GM21825 (cell line): ENCODE data around the gene SPRN.
"Not testable (repeated sequence)": the region's sequence is repeated elsewhere in the genome, so short reads cannot be mapped to it uniquely, and the experiment has no call there.

Source experiments
- ATAC-seq: cut with Tn5 transposase; IDR thresholded peaks from one replicate; pipeline ENCODE4 v1.9.1; 2021; ENCODE audit warnings: mild to moderate bottlenecking, moderate library complexity; ENCODE audit not compliant: unreplicated experiment

The SPRN gene

GRCh38 chr10:133424601-133425000 is at the start of gene SPRN:
Gene SPRN, minus strand, starts transcription at chr10:133424625. Its CDS starts 944 bp downstream, at chr10:133423681.
- not testable (repeated sequence) for ATAC-seq

- ATAC-seq = no peak
These were observed 49.6 kb upstream of the SPRN start for GRCh38 chr10:133474027-133474426.

- ATAC-seq = no peak
These were observed 48.8 kb upstream of the SPRN start for GRCh38 chr10:133473270-133473669.

- ATAC-seq = no peak
These were observed 47.1 kb upstream of the SPRN start for GRCh38 chr10:133471300-133472109.

DNA sequence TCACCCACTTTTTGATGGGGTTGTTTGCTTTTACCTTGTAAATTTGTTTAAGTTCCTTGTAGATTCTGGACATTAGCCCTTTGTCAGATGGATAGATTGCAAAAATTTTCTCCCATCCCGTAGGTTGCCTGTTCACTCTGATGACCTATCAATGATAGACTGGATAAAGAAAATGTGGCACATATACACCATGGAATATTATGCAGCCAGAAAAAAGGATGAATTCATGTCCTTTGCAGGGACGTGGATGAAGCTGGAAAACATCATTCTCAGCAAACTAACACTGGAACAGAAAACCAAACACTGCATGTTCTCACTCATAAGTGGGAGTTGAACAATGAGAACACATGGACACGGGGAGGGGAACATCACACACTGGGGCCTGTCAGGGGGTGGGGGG is 44.8 kb upstream of the SPRN start:
- ATAC-seq = not testable (repeated sequence)

- ATAC-seq = no peak
These were observed 43.0 kb upstream of the SPRN start for GRCh38 chr10:133467286-133467911.

DNA sequence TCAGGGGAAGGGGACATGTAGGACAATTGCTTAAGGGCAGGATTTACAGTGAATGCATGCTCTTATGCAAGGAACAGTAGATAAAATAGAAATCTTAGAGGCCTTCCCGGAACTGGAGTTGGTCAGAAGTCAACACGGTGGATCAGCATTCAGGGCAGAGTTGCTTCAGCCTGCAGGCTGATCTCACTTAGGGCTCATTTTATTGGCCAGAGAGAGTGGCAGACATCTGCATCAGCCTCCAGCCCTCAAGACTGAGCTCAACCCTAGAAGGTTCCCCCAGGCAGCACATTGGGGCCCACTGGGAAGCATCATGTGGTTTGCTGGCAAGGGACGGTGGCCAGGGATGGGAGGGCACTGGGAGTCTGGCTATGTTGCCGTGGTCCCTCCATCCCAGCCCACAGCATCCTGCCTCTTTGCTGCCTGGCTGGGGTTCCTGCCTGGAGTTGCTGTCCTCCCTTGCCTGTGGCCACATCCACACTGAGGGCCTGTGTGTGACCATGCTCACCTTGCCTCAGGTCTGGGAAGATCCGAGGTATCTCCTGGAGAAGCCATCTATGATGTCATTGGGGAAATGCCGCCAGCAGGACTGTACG is 42.4 kb upstream of the SPRN start:
- no peak for ATAC-seq

DNA sequence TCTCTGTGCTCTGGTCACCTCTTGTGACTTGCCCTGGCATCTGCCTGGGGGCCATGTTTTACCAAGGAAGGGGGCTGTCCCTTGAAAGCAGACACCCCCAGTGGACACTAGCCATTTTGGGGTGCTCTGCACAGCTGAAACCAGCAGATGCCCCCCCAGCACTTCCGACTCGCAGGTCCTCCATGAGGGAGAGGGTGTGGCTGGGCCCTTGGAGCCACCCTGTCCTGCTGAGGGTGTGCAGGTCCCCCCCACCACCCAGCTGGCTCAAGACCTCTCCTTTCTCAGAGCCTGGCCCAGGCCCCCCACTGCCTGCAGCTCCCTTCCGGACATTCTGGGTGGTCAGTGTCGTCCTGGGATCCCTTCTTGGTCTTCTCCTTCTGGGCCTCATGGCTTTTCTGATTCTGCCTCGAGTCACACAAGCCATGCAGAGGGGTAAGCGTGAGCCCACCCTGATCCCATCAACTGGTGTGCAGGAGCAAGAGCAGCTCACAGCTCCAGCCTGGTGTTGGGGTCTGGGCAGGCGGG is 41.6 kb upstream of the SPRN start:
- ATAC-seq = no peak

DNA sequence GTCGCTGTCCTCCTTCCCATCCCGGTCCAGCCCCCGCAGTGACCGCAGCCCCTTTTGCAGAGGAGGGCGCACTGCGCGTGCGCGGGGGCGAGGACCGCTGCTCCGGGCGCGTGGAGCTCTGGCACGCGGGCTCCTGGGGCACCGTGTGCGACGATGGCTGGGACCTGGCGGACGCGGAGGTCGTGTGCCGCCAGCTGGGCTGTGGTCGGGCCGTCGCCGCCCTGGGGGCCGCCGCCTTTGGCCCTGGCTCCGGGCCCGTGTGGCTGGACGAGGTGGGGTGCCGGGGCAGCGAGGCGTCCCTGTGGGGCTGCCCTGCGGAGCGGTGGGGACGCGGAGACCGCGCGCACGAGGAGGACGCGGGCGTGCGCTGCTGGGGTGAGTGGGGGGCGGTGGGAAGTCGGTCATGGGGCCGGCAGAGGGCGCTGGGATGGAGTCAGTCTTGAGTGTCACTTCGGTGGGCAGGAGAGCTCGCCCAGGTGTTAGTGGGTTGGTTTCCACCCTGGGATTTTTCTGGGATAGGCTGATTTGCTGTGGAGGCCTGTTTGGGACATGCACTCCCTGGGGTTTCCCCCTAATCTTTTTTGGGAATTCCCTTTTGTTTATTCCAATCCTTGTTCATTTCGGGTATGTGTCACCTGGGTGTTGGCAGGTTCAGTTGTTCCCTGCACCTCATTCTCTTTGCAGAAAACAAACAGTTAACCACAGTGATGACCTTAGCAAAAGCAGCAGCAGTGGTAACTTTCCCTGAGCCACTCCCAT is 40.9 kb upstream of the SPRN start:
- no peak for ATAC-seq

DNA sequence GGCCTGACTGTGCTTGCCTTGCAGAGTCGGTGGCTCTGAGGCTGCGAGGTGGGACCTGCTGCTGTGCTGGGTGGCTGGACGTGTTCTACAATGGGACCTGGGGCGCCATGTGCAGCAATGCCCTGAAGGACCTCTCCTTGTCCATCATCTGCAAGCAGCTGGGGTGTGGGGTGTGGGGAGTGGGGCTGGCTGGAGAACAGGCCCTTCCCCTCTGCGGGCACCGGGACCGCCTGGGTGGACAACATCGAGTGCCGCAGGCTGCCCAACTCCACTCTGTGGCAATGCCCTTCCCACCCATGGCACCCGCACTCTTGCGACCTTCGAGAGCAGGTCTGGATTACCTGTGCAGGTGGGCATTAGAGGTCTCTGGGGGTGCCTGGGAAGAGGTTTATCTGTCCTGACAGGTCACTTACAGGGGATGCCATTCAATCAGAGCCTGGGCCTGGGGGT is 40.2 kb upstream of the SPRN start:
- ATAC-seq = no peak

GRCh38 chr10:133462512-133463305 is 38.3 kb upstream of the SPRN start:
- no peak for ATAC-seq

GRCh38 chr10:133461841-133462240 is 37.4 kb upstream of the SPRN start:
- no peak for ATAC-seq

GRCh38 chr10:133461027-133461426 is 36.6 kb upstream of the SPRN start:
- ATAC-seq = no peak

- ATAC-seq = no peak
These were observed 35.9 kb upstream of the SPRN start for GRCh38 chr10:133460208-133460769.

GRCh38 chr10:133459454-133460207 is 35.2 kb upstream of the SPRN start:
- no peak for ATAC-seq

DNA sequence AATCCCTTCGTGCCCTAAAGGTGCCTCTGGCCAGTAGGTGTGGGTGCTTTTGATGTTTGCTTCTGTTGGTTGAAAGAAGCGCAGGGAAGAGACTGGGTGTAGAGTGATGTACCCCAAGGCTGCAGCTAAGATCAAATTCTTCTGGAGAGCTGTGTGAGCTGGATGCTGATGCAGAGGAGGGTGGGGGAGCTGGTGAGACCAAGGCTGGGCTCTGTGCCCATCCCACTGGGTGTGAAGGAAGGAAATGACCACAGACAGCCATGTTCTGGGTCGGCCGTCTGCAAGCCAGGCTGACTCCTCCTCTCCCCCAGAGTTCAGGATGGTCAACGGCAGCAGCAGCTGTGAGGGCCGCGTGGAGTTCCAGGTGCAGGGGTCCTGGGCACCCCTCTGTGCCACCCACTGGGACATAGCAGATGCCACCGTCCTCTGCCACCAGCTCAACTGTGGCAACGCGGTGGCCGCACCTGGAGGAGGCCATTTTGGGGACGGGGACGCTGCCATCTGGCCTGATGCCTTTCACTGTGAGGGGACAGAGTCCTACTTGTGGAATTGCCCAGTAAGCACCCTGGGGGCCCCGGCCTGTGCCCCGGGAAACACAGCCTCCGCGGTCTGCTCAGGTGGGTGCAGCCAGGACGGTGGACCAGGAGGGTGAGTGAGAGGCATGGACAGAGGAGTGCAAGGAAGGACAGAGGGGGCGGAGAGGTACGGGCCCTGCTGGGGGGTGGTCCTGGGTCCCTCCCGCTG is 34.5 kb upstream of the SPRN start:
- ATAC-seq = no peak

DNA sequence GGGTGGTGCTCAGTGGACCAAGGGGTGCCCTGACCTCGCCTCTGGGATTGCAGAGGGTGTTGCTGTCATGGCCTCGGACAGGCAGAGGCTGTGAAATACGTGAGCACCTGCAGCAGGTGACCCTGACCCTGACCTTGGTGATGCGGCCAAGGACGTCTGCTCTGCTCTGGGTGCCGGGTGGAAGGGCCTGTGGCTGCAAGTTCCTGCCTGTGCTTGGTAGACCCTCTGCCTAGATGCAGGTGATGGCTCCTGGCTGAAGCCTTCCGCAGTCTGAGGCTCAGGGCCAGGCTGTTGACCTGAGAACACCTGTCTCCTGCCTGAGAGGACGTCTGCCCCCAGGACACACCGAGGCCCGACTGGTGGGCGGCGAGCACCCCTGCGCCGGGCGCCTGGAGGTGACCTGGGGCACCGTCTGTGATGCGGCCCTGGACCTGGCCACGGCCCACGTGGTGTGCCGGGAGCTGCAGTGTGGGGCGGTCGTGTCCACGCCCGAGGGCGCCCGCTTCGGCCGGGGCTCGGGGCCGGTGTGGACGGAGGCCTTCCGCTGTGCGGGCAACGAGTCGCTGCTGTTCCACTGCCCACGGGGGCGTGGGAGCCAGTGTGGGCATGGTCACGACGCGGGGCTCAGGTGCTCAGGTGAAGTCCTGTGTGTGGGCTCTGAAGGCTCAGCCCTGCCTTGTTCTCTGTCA is 33.7 kb upstream of the SPRN start:
- no peak for ATAC-seq
